Omental fat pad (tissue), 4 donors: ENCODE data around the gene INPP4A. TPM values are rescaled to one million over a fixed set of nuclear protein-coding genes. Genes with fewer than 3 reads are reported as not detected.

Experiments used
- ATAC-seq: fragments of 150-250 bp; one replicate; pipeline ENCODE4 v1.9.1; 2016; ENCODE audit warnings: mild to moderate bottlenecking, moderate library complexity; ENCODE audit not compliant: low FRiP score
- DNase-seq: peaks from one replicate; pipeline ENCODE4 v3.0.0-alpha.2; 2019; ENCODE audit warnings: low spot score
- total RNA-seq, 4 donors: library from RNA; depleted of rRNA; stranded (reverse); fragments of >200 nt; gene quantifications; one replicate each; pipeline ENCODE4 v1.1.0, GENCODE V29; 2016
- TF ChIP-seq, protein P1 (sequence below), 3 donors: fragments of 450-650 bp; IDR thresholded peaks; one replicate each; pipeline ENCODE4 v1.5.1; 2016 to 2017; ENCODE audit warnings: antibody characterized with exemption in 3 of 3, mild to moderate bottlenecking in 3 of 3, moderate library complexity in 2 of 3

The INPP4A gene
- total RNA-seq, 4 donors from 2014 or later, result 19.6 to 32.2 (median 28.0) TPM

GRCh38 chr2:98436734-98437133 is 7.9 kb upstream of the INPP4A start:
- TF ChIP-seq, protein P1, sequence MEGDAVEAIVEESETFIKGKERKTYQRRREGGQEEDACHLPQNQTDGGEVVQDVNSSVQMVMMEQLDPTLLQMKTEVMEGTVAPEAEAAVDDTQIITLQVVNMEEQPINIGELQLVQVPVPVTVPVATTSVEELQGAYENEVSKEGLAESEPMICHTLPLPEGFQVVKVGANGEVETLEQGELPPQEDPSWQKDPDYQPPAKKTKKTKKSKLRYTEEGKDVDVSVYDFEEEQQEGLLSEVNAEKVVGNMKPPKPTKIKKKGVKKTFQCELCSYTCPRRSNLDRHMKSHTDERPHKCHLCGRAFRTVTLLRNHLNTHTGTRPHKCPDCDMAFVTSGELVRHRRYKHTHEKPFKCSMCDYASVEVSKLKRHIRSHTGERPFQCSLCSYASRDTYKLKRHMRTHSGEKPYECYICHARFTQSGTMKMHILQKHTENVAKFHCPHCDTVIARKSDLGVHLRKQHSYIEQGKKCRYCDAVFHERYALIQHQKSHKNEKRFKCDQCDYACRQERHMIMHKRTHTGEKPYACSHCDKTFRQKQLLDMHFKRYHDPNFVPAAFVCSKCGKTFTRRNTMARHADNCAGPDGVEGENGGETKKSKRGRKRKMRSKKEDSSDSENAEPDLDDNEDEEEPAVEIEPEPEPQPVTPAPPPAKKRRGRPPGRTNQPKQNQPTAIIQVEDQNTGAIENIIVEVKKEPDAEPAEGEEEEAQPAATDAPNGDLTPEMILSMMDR (IDR thresholded peaks at IDR 0.05), result no peak
- DNase-seq, result no peak
- no peak for ATAC-seq

GRCh38 chr2:98438190-98439133 is 6.2 kb upstream of the INPP4A start:
- ATAC-seq (no peak), DNase-seq (no peak)
- TF ChIP-seq, protein P1 (IDR thresholded peaks at IDR 0.05), result no peak

DNA sequence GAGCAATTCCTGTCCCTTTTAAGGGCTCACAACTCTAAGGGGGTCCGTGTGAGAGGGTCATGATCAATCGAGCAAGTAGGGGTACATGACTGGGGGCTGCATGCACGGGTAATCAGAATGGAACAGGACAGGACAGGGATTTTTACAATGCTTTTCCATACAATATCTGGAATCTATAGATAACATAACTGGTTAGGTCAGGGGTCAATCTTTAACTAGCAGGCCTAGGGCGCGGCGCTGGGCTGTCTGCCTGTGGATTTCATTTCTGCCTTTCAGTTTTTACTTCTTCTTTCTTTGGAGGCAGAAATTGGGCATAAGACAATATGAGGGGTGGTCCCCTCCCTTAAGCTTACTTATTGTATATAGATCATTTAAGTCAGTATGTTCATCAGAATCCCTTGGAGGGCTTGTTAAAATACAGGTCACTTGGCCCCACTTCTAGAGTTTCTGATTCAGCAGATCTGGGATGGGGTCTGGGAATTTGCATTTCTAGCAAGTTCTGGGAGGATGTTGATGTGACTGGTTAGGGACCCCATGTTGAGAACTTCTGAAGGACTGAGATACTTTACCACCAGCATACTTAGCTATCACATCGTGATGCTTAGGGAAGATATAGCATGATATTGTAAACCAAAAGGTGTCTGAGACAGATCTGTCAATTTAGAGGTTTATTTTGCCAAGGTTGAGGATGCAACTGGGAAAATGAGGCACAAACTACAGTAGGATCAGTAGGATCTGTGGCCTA is 2.8 kb upstream of the INPP4A start:
- TF ChIP-seq, protein P1 (IDR thresholded peaks at IDR 0.05), result no peak
- DNase-seq (no peak), ATAC-seq (no peak)

GRCh38 chr2:98442488-98442887 is 2.2 kb upstream of the INPP4A start:
- ATAC-seq, result no peak
- TF ChIP-seq, protein P1 (IDR thresholded peaks at IDR 0.05), result no peak
- no peak for DNase-seq

GRCh38 chr2:98445177-98445682 is 572 bp downstream of the INPP4A start:
- ATAC-seq (peak; percentile 56), DNase-seq (no peak)
- TF ChIP-seq, protein P1 (IDR thresholded peaks at IDR 0.05), result no peak

- ATAC-seq (no peak), DNase-seq (no peak)
- TF ChIP-seq, protein P1 (IDR thresholded peaks at IDR 0.05), result no peak
These were observed 1.3 kb downstream of the INPP4A start for GRCh38 chr2:98445683-98446581.
